Measurements from ENCODE around the gene RGS7. TPM values are rescaled to one million over a fixed set of nuclear protein-coding genes. Genes with fewer than 3 reads are reported as not detected.

Gene RGS7
- total RNA-seq, 4 donors from 2014 or later: 0.11 to 0.33 TPM; not detected in 2

- no peaks in the 10 kb centered on the region for H3K4me1 ChIP-seq
- intact Hi-C loops (cut with DNase I): no loop called here
- H3K9me3 ChIP-seq: no peaks in the 10 kb centered on the region
- TF ChIP-seq POLR2A (IDR thresholded peaks at IDR 0.05; ENCODE audit: low read depth) (no peak), CTCF (IDR thresholded peaks at IDR 0.05) (no peak)
- H3K4me3 ChIP-seq: no peak overlapping the region
- H3K27me3 ChIP-seq: no peaks in the 10 kb centered on the region
- H3K27ac ChIP-seq (replicated peaks in 1 of 4): no peak overlapping the region
- 88% methylated on average over 4 of the region's 4 CpGs for WGBS
- H3K36me3 ChIP-seq: no peaks in the 10 kb centered on the region
- no peak for DNase-seq (ENCODE audit: extremely low spot score)
Observed at GRCh38 chr1:240925273-240925672, 431.7 kb downstream of the RGS7 start.

- H3K27me3 ChIP-seq: no peaks in the 10 kb centered on the region
- no peaks in the 10 kb centered on the region for H3K36me3 ChIP-seq
- H3K9me3 ChIP-seq: no peaks in the 10 kb centered on the region
- no peak overlapping the region for H3K4me3 ChIP-seq
- H3K4me1 ChIP-seq: no peaks in the 10 kb centered on the region
- TF ChIP-seq EP300 (IDR thresholded peaks at IDR 0.05) (no peak), POLR2AphosphoS5 (IDR thresholded peaks at IDR 0.05) (no peak), POLR2A (IDR thresholded peaks at IDR 0.05; ENCODE audit: low read depth) (no peak)
- WGBS: 65% methylated on average over 1 of the region's 1 CpG
- intact Hi-C loops (cut with DNase I): no loop called here
- no peak for DNase-seq (ENCODE audit: extremely low spot score)
- no peak overlapping the region for H3K27ac ChIP-seq (replicated peaks in 1 of 4)
Observed at GRCh38 chr1:240917976-240918375, 439.0 kb downstream of the RGS7 start.

DNA sequence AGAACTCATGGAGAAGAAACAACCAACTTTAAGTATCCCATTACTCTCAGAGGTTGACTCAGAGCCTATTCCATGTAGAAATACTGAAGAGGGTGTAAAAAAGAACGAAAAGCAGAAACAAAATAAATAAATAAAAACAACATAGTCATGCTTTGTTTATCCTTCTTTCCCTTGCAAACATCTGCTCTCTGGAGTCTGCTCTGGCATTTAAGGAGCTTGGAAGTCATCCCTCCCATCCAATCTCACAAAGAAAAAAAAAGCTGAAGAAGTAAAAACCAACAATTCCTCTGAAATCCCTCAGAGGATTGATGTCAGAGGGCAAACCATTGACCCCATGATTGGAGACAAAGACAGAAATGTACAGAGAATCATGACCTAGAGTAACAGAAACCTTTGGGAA lies 442.5 kb downstream of the RGS7 start:
- Histone ChIP-seq H3K4me3 (no peak overlapping the region), H3K9me3 (no peaks in the 10 kb centered on the region), H3K36me3 (no peaks in the 10 kb centered on the region), H3K27me3 (no peaks in the 10 kb centered on the region), H3K4me1 (no peaks in the 10 kb centered on the region), H3K27ac (replicated peaks in 1 of 4) (no peak overlapping the region)
- TF ChIP-seq CTCF (IDR thresholded peaks at IDR 0.05): no peak
- no peak for TF ChIP-seq EP300 (IDR thresholded peaks at IDR 0.05)
- no peak for TF ChIP-seq POLR2A (IDR thresholded peaks at IDR 0.05; ENCODE audit: low read depth)
- TF ChIP-seq POLR2AphosphoS5 (IDR thresholded peaks at IDR 0.05): no peak
- DNase-seq (ENCODE audit: extremely low spot score): no peak
- intact Hi-C loops (cut with DNase I): no loop called here
- WGBS: 29% methylated on average over 1 of the region's 1 CpG

- Histone ChIP-seq H3K4me1 (no peaks in the 10 kb centered on the region), H3K9me3 (no peaks in the 10 kb centered on the region), H3K27ac (replicated peaks in 1 of 4) (no peak overlapping the region), H3K27me3 (no peaks in the 10 kb centered on the region), H3K36me3 (no peaks in the 10 kb centered on the region), H3K4me3 (no peak overlapping the region)
- DNase-seq (ENCODE audit: extremely low spot score): no peak
- 64% methylated on average over 4 of the region's 4 CpGs for WGBS
- TF ChIP-seq POLR2A (IDR thresholded peaks at IDR 0.05; ENCODE audit: low read depth) (no peak), POLR2AphosphoS5 (IDR thresholded peaks at IDR 0.05) (no peak), CTCF (IDR thresholded peaks at IDR 0.05) (no peak)
- intact Hi-C loops (cut with DNase I): no loop called here
Observed at GRCh38 chr1:240912821-240913220, 444.2 kb downstream of the RGS7 start.

DNA sequence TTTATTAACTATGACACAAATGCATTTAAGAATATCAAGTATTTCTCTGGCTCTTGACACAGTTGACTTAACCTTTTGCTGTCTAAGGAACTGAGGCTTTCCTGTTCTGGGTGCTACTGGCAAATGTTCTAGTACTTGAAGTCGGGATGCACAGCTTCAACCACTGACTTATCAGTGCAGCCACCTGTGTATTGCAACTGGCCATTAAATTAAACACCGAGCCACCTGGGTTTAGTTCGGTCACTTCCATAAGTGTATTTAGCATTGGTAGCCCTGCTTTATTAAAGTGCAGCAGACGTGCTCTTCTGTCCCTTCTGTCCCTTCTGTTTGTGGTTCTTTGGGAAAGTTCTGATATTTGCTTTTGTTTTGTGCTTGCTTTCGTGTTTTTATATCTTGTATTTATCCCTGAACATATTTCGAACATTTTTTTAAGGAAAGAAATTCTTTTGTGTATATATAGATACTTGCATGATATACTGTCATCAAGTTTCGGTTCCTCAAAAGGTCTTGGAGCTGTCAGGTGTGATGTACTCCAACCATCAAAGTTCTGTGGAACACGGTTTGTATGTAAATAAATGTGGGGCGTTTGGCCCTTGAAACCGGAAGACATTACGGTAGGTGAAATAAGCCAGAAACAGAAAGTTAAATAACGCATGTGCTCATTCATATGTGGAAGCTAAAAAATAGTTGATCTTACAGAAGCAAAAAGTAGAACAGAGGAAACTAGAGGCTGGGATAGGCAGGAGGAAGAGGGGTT lies 447.1 kb downstream of the RGS7 start:
- H3K27ac ChIP-seq (replicated peaks in 1 of 4): no peak overlapping the region
- no peaks in the 10 kb centered on the region for H3K27me3 ChIP-seq
- H3K4me1 ChIP-seq: no peaks in the 10 kb centered on the region
- H3K9me3 ChIP-seq: no peaks in the 10 kb centered on the region
- 81% methylated on average over 12 of the region's 12 CpGs for WGBS
- intact Hi-C loops (cut with DNase I): no loop called here
- DNase-seq (ENCODE audit: extremely low spot score): no peak
- no peak for TF ChIP-seq POLR2A (IDR thresholded peaks at IDR 0.05; ENCODE audit: low read depth)
- TF ChIP-seq POLR2AphosphoS5 (IDR thresholded peaks at IDR 0.05): no peak
- no peak for TF ChIP-seq CTCF (IDR thresholded peaks at IDR 0.05)
- no peak for TF ChIP-seq EP300 (IDR thresholded peaks at IDR 0.05)
- no peaks in the 10 kb centered on the region for H3K36me3 ChIP-seq
- no peak overlapping the region for H3K4me3 ChIP-seq

All from esophagus muscularis mucosa (tissue), 4 donors.